Hematopoietic multipotent progenitor cell treated with erythropoietin and hydrocortisone succinate and interleukin-3 and kit ligand, for 4 days (in vitro differentiated cells): ENCODE results near the gene ACTMAP.

Experiments used
- DNase-seq: peaks from one replicate; pipeline ENCODE4 v3.0.0-alpha.2; 2015

ACTMAP gene

GRCh38 chr19:40717880-40718773, 32.1 kb downstream of the ACTMAP start:
- no peak for DNase-seq

- DNase-seq = no peak
These were observed 32.9 kb downstream of the ACTMAP start for GRCh38 chr19:40717325-40717879.

- peak; percentile 99 for DNase-seq
These were observed 33.6 kb downstream of the ACTMAP start, which contains the start of the genes COQ8B and ITPKC for GRCh38 chr19:40716482-40717324. Gene COQ8B (minus strand): TSS chr19:40716886. CDS start chr19:40714632, 2,254 bp downstream. Gene ITPKC (plus strand): TSS chr19:40717112. CDS start chr19:40717136, 24 bp downstream.

- peak; percentile 55 for DNase-seq
These were observed 34.2 kb downstream of the ACTMAP start for GRCh38 chr19:40716031-40716481.

- peak; percentile 97 for DNase-seq
These were observed 35.6 kb downstream of the ACTMAP start for GRCh38 chr19:40714441-40715299.

GRCh38 chr19:40713939-40714338, 36.3 kb downstream of the ACTMAP start:
- DNase-seq = no peak

- no peak for DNase-seq
These were observed 40.5 kb downstream of the ACTMAP start for GRCh38 chr19:40709817-40710216.

GRCh38 chr19:40707615-40708014, 42.7 kb downstream of the ACTMAP start:
- no peak for DNase-seq

- no peak for DNase-seq
These were observed 44.2 kb downstream of the ACTMAP start for GRCh38 chr19:40705950-40706619.

GRCh38 chr19:40705362-40705651, 45.0 kb downstream of the ACTMAP start:
- no peak for DNase-seq

GRCh38 chr19:40704491-40705361, 45.6 kb downstream of the ACTMAP start:
- DNase-seq = no peak

GRCh38 chr19:40703029-40703755, 47.1 kb downstream of the ACTMAP start:
- no peak for DNase-seq

GRCh38 chr19:40702337-40703012, 47.8 kb downstream of the ACTMAP start:
- DNase-seq = peak; percentile 44

- DNase-seq = no peak
These were observed 48.5 kb downstream of the ACTMAP start for GRCh38 chr19:40701758-40702157.

- DNase-seq = no peak
These were observed 50.2 kb downstream of the ACTMAP start for GRCh38 chr19:40700083-40700482.

GRCh38 chr19:40697007-40697406, 53.3 kb downstream of the ACTMAP start:
- no peak for DNase-seq

GRCh38 chr19:40695881-40696280, 54.4 kb downstream of the ACTMAP start:
- DNase-seq = no peak

GRCh38 chr19:40693896-40694295, 56.4 kb downstream of the ACTMAP start:
- no peak for DNase-seq

- DNase-seq = no peak
These were observed 57.0 kb downstream of the ACTMAP start for GRCh38 chr19:40693150-40693788.
